HepG2 (cell line): ENCODE results near the gene PRKN. TPM values are rescaled to one million over a fixed set of nuclear protein-coding genes. Genes with fewer than 3 reads are reported as not detected.

Experiments
- ATAC-seq: fragments of 200-7000 bp; cut with Tn5 transposase; 3 replicates; pipeline ENCODE4 v1.9.1; 2020; ENCODE audit warnings: mild to moderate bottlenecking, moderate library complexity
- BruUV-seq: library from RNA; stranded (reverse); fragments of 400-500 nt; replicated peaks from 2 replicates; lab custom pipeline; 2021; lab: Mats Ljungman, UMichigan
- CTCF ChIA-PET: fragments of 300-600 bp; formaldehyde crosslinking; extraction: SDS; loops from one replicate; lab custom pipeline; 2021; ENCODE audit warnings: low total read pairs, inconsistent platforms, low intra/inter-chr PET ratio; lab: Yijun Ruan, JAX
- POLR2A ChIA-PET: fragments of 350-600 bp; sonication (Branson Sonifier 250); formaldehyde crosslinking; loops from one replicate; lab custom pipeline; 2020; ENCODE audit warnings: antibody characterized with exemption, inconsistent platforms; lab: Yijun Ruan, JAX
- DNase-seq: peaks from one replicate; pipeline ENCODE4 v3.0.0-alpha.2; 2015; ENCODE audit warnings: low spot score
- FAIRE-seq: peaks from 3 replicates; lab custom pipeline; 2011; peaks lifted over from hg19 to GRCh38; lab: Jason Lieb, UNC
- H2AFZ ChIP-seq: one replicate; pipeline ENCODE4 v1.6.1; 2011; ENCODE audit warnings: low read length, inconsistent platforms
- H3K27ac ChIP-seq: fragments of 300-600 bp; 3 replicates; pipeline ENCODE4 v1.8.0; 2011; ENCODE audit warnings: mixed run types, mild to moderate bottlenecking, mixed read lengths, low read length, inconsistent platforms; ENCODE audit not compliant: insufficient read depth; ENCODE audit errors: extremely low read length
- H3K27me3 ChIP-seq, 2 experiments: fragments of 200-600 bp in 1 of 2; 2 replicates in 1 of 2; 3 replicates in 1 of 2; pipeline versions ENCODE4 v1.6.0 to v1.8.0; 2011; ENCODE audit warnings: low read length in 2 of 2, mild to moderate bottlenecking in 2 of 2, moderate library complexity in 2 of 2, inconsistent platforms in 1 of 2; ENCODE audit not compliant: insufficient read depth in 2 of 2, control insufficient read depth in 1 of 2
- H3K36me3 ChIP-seq, 2 experiments: fragments of 200-600 bp in 1 of 2; replicated peaks in 1 of 2; 2 replicates in 1 of 2; 3 replicates in 1 of 2; pipeline versions ENCODE4 v1.5.1 to v1.8.0; 2011; ENCODE audit warnings: low read length in 2 of 2, inconsistent platforms in 1 of 2; ENCODE audit not compliant: insufficient read depth in 2 of 2, control insufficient read depth in 1 of 2
- H3K4me1 ChIP-seq: 2 replicates; pipeline ENCODE4 v1.5.1; 2012; ENCODE audit warnings: low read length, inconsistent platforms; ENCODE audit not compliant: insufficient read depth
- H3K4me2 ChIP-seq: 2 replicates; pipeline ENCODE4 v1.6.0; 2011; ENCODE audit warnings: low read depth, low read length, inconsistent platforms
- H3K4me3 ChIP-seq, 3 experiments: fragments of 200-600 bp in 1 of 3; sonication (generic), shearing (Covaris generic) in 1 of 3; replicated peaks in 1 of 3; 2 replicates each; pipeline ENCODE4 v1.5.1; 2011 to 2016; ENCODE audit warnings: low read length in 3 of 3, inconsistent platforms in 2 of 3, low read depth in 2 of 3, mild to moderate bottlenecking in 2 of 3, control low read depth in 1 of 3, mixed read lengths in 1 of 3; ENCODE audit not compliant: insufficient read depth in 1 of 3
- H3K79me2 ChIP-seq: one replicate; pipeline ENCODE4 v1.6.1; 2011; ENCODE audit warnings: low read length, inconsistent platforms; ENCODE audit not compliant: insufficient read depth
- H3K9ac ChIP-seq: 2 replicates; pipeline ENCODE4 v1.6.0; 2011; ENCODE audit warnings: mild to moderate bottlenecking, low read depth, low read length, inconsistent platforms; ENCODE audit not compliant: insufficient read depth
- H3K9me3 ChIP-seq: 2 replicates; pipeline ENCODE4 v1.5.1; 2012; ENCODE audit warnings: mild to moderate bottlenecking, low read length
- H4K20me1 ChIP-seq: 2 replicates; pipeline ENCODE4 v1.6.0; 2011; ENCODE audit warnings: inconsistent platforms, mild to moderate bottlenecking, low read length, moderate library complexity; ENCODE audit not compliant: insufficient read depth
- HMG20A ChIP-seq: IDR thresholded peaks from 2 replicates; pipeline ENCODE4 v1.6.1; 2016; ENCODE audit warnings: borderline replicate concordance
- ISX ChIP-seq: sonication (generic); formaldehyde crosslinking; conservative IDR thresholded peaks from 2 replicates; pipeline ENCODE4 v1.5.0; 2020; ENCODE audit warnings: missing genetic modification reagents
- JUND ChIP-seq: sonication (generic); formaldehyde crosslinking; IDR thresholded peaks from 2 replicates; pipeline ENCODE4 v1.8.0; 2022; ENCODE audit warnings: mild to moderate bottlenecking, missing genetic modification reagents
- PAX8 ChIP-seq: sonication (generic); formaldehyde crosslinking; IDR thresholded peaks from 2 replicates; pipeline ENCODE4 v1.8.0; 2022; ENCODE audit warnings: mild to moderate bottlenecking, missing genetic modification reagents, borderline replicate concordance
- ZKSCAN5 ChIP-seq: sonication (generic); formaldehyde crosslinking; IDR thresholded peaks from 2 replicates; pipeline ENCODE4 v1.5.1; 2020; ENCODE audit warnings: mild to moderate bottlenecking, missing genetic modification reagents
- ZNF234 ChIP-seq: sonication (generic); formaldehyde crosslinking; conservative IDR thresholded peaks from 2 replicates; pipeline ENCODE4 v1.5.1; 2020; ENCODE audit warnings: mild to moderate bottlenecking, missing genetic modification reagents
- ZNF557 ChIP-seq: sonication (generic); formaldehyde crosslinking; IDR thresholded peaks from 2 replicates; pipeline ENCODE4 v1.4.0; 2020; ENCODE audit warnings: missing genetic modification reagents
- in situ Hi-C: cut with HindIII; loops from 2 replicates; pipeline ENCODE4 v1.10.0; 2017; ENCODE audit warnings: low pct_unique_long_range_greater_than_20kb; ENCODE audit not compliant: extremely low pct_ligation_motif_present
- intact Hi-C: fragments of 100-400 bp; cut with micrococcal nuclease; formaldehyde crosslinking; loops from one replicate; pipeline ENCODE4 v1.10.0; 2022; ENCODE audit not compliant: unreplicated experiment
- polyA plus RNA-seq, 8 experiments: library from polyadenylated mRNA; depleted of rRNA in 3 of 8; stranded (reverse) in 7 of 8; unstranded in 1 of 8; fragments of >200 nt; fragmentation: Illumina TruSeq in 4 of 8; extraction: Trizol in 4 of 8; gene quantifications; 2 replicates each; pipeline versions ENCODE4 v1.2.1 to v1.2.3, GENCODE V29; 2011 to 2016; ENCODE audit warnings: low read depth in 4 of 8, missing spikeins in 1 of 8, mixed read lengths in 1 of 8; ENCODE audit not compliant: insufficient read depth in 1 of 8
- total RNA-seq, 5 experiments: library from RNA; depleted of rRNA; stranded (reverse); fragments of >200 nt; fragmentation: Illumina TruSeq; extraction: Trizol; gene quantifications; 2 replicates each; pipeline ENCODE4 v1.2.3, GENCODE V29; 2016; ENCODE audit warnings: low read depth in 1 of 5
- TF ChIP-seq, protein P1 (sequence below): sonication (generic); formaldehyde crosslinking; IDR thresholded peaks from one replicate; pipeline ENCODE4 v1.5.1; 2020; ENCODE audit warnings: mild to moderate bottlenecking, missing genetic modification reagents; ENCODE audit errors: not compliant biosample characterization
- TF ChIP-seq, protein P2 (sequence below): sonication (generic); formaldehyde crosslinking; IDR thresholded peaks from 2 replicates; pipeline ENCODE4 v1.4.0; 2020; ENCODE audit warnings: missing genetic modification reagents, borderline replicate concordance
- TF ChIP-seq, protein P3 (sequence below): sonication (generic); formaldehyde crosslinking; IDR thresholded peaks from 2 replicates; pipeline ENCODE4 v1.5.0; 2020; ENCODE audit warnings: missing genetic modification reagents
- TF ChIP-seq, protein P4 (sequence below): sonication (generic); formaldehyde crosslinking; IDR thresholded peaks from 2 replicates; pipeline ENCODE4 v1.8.1; 2023; ENCODE audit warnings: mild to moderate bottlenecking, inconsistent platforms, moderate library complexity, missing genetic modification reagents, borderline replicate concordance

Gene PRKN
- total and polyA plus RNA-seq, 2 of the 13 experiments (the other 11 are each of a cell fraction or from before 2014, with no cell fraction given), result 0.31 to 0.44 TPM

DNA sequence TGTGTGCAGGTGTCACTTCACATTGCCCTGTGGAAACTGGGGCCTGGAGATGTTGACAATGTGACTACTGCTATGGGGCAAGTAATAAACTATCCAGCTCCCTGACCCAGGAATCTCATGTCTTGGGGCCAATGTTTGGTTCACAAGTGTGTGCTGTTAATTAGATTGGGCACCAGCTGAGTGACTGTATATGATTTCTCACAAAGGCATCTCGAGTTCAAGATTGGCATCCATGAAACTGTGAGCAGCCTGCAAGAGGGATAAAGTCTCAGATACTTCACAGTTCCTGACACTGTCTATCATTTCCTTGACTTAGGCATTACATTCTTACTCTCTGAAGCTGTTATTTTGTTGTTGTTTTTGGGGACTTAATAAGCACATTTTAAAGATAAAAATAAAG, 264.0 kb downstream of the PRKN start (continued):
- TF ChIP-seq, protein P1, sequence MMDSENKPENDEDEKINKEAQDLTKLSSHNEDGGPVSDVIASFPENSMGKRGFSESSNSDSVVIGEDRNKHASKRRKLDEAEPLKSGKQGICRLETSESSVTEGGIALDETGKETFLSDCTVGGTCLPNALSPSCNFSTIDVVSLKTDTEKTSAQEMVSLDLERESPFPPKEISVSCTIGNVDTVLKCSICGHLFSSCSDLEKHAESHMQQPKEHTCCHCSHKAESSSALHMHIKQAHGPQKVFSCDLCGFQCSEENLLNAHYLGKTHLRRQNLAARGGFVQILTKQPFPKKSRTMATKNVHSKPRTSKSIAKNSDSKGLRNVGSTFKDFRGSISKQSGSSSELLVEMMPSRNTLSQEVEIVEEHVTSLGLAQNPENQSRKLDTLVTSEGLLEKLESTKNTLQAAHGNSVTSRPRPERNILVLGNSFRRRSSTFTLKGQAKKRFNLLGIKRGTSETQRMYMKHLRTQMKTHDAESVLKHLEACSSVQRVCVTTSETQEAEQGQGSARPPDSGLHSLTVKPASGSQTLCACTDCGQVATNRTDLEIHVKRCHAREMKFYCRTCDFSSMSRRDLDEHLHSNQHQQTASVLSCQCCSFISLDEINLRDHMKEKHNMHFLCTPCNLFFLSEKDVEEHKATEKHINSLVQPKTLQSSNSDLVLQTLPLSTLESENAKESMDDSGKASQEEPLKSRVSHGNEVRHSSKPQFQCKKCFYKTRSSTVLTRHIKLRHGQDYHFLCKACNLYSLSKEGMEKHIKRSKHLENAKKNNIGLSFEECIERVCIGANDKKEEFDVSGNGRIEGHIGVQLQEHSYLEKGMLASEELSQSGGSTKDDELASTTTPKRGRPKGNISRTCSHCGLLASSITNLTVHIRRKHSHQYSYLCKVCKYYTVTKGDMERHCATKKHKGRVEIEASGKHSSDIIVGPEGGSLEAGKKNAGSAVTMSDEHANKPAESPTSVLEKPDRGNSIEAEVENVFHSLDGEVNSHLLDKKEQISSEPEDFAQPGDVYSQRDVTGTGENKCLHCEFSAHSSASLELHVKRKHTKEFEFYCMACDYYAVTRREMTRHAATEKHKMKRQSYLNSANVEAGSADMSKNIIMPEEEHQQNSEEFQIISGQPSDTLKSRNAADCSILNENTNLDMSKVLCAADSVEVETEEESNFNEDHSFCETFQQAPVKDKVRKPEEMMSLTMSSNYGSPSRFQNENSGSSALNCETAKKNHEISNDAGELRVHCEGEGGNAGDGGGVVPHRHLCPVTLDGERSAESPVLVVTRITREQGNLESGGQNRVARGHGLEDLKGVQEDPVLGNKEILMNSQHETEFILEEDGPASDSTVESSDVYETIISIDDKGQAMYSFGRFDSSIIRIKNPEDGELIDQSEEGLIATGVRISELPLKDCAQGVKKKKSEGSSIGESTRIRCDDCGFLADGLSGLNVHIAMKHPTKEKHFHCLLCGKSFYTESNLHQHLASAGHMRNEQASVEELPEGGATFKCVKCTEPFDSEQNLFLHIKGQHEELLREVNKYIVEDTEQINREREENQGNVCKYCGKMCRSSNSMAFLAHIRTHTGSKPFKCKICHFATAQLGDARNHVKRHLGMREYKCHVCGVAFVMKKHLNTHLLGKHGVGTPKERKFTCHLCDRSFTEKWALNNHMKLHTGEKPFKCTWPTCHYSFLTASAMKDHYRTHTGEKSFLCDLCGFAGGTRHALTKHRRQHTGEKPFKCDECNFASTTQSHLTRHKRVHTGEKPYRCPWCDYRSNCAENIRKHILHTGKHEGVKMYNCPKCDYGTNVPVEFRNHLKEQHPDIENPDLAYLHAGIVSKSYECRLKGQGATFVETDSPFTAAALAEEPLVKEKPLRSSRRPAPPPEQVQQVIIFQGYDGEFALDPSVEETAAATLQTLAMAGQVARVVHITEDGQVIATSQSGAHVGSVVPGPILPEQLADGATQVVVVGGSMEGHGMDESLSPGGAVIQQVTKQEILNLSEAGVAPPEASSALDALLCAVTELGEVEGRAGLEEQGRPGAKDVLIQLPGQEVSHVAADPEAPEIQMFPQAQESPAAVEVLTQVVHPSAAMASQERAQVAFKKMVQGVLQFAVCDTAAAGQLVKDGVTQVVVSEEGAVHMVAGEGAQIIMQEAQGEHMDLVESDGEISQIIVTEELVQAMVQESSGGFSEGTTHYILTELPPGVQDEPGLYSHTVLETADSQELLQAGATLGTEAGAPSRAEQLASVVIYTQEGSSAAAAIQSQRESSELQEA (CRISPR knock-in tag), result no peak
- TF ChIP-seq PAX8 (CRISPR knock-in tag) (no peak), HMG20A (CRISPR knock-in tag) (no peak)
- TF ChIP-seq, all 625 proteins: peak for 0

DNA sequence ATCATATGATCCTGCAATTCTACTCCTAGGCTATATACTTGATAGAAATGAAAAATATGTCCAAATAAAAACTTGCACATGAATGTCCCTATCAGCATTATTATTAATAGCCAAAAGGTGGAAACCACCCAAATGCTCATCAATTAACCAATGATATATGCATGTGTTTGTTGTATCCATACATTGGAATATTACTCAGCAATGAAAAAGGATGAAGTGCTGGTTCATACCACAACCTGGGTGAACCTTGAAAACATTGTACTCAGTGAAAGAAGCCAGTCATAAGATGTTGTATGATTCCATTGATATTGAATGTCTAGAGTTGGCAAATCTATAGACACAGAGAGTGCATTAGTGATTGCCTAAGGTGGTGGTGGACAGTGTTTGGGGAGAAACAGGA, 267.6 kb downstream of the PRKN start:
- no peak overlapping the region for H3K4me2 ChIP-seq
- BruUV-seq, result no TSS peak
- H3K79me2 ChIP-seq, result no peaks in the 10 kb centered on the region
- no peaks in the 10 kb centered on the region for H3K36me3 ChIP-seq
- ChIA-PET POLR2A (no interaction called here), CTCF (no interaction called here)
- peaks cover 10% of the 10 kb centered on the region for H3K9me3 ChIP-seq
- ATAC-seq (no peak), FAIRE-seq (no peak), DNase-seq (no peak)
- H4K20me1 ChIP-seq, result no peaks in the 10 kb centered on the region
- intact Hi-C loops, result no loop called here
- H3K9ac ChIP-seq, result no peak overlapping the region
- H3K4me3 ChIP-seq, result no peak overlapping the region
- no peak overlapping the region for H3K27ac ChIP-seq
- H2AFZ ChIP-seq, result no peak overlapping the region
- in situ Hi-C loops, result no loop called here
- no peaks in the 10 kb centered on the region for H3K4me1 ChIP-seq
- no peaks in the 10 kb centered on the region for H3K27me3 ChIP-seq
- TF ChIP-seq ZKSCAN5 (CRISPR knock-in tag) (no peak), ZNF234 (CRISPR knock-in tag) (no peak), ZNF557 (CRISPR knock-in tag) (no peak), ISX (CRISPR knock-in tag) (no peak), JUND (no peak)
- TF ChIP-seq, protein P2, sequence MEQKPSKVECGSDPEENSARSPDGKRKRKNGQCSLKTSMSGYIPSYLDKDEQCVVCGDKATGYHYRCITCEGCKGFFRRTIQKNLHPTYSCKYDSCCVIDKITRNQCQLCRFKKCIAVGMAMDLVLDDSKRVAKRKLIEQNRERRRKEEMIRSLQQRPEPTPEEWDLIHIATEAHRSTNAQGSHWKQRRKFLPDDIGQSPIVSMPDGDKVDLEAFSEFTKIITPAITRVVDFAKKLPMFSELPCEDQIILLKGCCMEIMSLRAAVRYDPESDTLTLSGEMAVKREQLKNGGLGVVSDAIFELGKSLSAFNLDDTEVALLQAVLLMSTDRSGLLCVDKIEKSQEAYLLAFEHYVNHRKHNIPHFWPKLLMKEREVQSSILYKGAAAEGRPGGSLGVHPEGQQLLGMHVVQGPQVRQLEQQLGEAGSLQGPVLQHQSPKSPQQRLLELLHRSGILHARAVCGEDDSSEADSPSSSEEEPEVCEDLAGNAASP (CRISPR knock-in tag), result no peak
- TF ChIP-seq, protein P3, sequence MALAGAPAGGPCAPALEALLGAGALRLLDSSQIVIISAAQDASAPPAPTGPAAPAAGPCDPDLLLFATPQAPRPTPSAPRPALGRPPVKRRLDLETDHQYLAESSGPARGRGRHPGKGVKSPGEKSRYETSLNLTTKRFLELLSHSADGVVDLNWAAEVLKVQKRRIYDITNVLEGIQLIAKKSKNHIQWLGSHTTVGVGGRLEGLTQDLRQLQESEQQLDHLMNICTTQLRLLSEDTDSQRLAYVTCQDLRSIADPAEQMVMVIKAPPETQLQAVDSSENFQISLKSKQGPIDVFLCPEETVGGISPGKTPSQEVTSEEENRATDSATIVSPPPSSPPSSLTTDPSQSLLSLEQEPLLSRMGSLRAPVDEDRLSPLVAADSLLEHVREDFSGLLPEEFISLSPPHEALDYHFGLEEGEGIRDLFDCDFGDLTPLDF (CRISPR knock-in tag), result no peak
- TF ChIP-seq, protein P4, sequence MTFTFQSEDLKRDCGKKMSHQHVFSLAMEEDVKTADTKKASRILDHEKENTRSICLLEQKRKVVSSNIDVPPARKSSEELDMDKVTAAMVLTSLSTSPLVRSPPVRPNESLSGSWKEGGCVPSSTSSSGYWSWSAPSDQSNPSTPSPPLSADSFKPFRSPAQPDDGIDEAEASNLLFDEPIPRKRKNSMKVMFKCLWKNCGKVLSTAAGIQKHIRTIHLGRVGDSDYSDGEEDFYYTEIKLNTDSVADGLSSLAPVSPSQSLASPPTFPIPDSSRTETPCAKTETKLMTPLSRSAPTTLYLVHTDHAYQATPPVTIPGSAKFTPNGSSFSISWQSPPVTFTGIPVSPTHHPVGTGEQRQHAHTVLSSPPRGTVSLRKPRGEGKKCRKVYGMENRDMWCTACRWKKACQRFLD, result no peak
